ENCODE measurements around the gene CACNA2D3.

DNA sequence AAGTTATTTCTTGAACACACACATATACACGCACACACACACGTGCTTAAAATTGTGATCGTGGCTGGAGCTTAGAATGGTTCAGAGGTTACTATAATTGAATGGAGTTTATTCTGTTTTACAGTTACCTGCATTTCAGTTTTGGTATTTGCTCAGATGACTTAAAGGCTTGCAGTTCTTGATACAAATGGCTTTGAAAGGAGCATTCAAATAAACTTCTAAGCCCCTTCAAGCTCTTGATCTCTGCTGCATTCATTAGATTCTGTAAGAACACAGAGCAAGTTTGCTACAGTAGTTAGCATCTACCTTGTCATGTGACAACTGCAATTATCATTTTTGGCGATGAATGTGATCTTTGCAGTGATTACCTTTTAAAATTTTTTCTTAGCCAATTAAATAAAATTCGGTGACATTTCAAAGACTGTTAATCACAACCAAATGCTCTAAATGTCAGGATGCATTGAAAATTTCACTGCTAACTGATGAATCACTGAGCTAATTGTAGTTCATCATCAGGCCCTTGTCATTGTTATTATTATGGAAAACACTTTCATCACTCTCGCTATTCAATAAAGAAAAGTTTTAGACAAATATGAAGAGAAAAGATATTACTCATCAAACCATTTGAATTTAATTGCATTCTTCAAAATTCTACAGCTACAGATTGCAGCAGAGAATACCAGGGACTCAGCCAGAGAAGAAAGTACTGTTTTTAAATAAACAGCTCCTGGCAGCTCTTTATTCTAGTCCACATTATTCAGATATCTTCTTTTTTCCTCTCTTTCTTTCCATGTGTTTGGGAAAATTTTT, 509.4 kb downstream of the CACNA2D3 start:
- TF ChIP-seq, protein P1, sequence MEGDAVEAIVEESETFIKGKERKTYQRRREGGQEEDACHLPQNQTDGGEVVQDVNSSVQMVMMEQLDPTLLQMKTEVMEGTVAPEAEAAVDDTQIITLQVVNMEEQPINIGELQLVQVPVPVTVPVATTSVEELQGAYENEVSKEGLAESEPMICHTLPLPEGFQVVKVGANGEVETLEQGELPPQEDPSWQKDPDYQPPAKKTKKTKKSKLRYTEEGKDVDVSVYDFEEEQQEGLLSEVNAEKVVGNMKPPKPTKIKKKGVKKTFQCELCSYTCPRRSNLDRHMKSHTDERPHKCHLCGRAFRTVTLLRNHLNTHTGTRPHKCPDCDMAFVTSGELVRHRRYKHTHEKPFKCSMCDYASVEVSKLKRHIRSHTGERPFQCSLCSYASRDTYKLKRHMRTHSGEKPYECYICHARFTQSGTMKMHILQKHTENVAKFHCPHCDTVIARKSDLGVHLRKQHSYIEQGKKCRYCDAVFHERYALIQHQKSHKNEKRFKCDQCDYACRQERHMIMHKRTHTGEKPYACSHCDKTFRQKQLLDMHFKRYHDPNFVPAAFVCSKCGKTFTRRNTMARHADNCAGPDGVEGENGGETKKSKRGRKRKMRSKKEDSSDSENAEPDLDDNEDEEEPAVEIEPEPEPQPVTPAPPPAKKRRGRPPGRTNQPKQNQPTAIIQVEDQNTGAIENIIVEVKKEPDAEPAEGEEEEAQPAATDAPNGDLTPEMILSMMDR (IDR thresholded peaks at IDR 0.05; ENCODE audit: insufficient read depth, low read length, poor library complexity, severe bottlenecking) = no peak
- TF ChIP-seq EZH2phosphoT487 (conservative IDR thresholded peaks at IDR 0.05; ENCODE audit: low read length) = no peak

All from SU-DHL-6 (cell line).